Type B pancreatic cell (in vitro differentiated cells): ENCODE measurements around the gene DGLUCY. TPM values are rescaled to one million over a fixed set of nuclear protein-coding genes. Genes with fewer than 3 reads are reported as not detected.

ENCODE experiments used
- DNase-seq: peaks from one replicate; pipeline ENCODE4 v3.0.0; 2021; ENCODE audit warnings: mixed read lengths; ENCODE audit not compliant: unreplicated experiment; ENCODE audit errors: extremely low spot score
- H3K27ac Mint-ChIP-seq: 2 replicates; pipeline ENCODE4 v1.8.0; 2021; ENCODE audit warnings: mild to moderate bottlenecking, mixed read lengths
- H3K27me3 Mint-ChIP-seq: 2 replicates; pipeline ENCODE4 v1.8.0; 2021; ENCODE audit warnings: mixed read lengths
- H3K36me3 Mint-ChIP-seq: 2 replicates; pipeline ENCODE4 v1.8.0; 2021; ENCODE audit warnings: mixed read lengths
- H3K4me1 Mint-ChIP-seq: one replicate; pipeline ENCODE4 v1.8.0; 2021; ENCODE audit warnings: mixed read lengths; ENCODE audit not compliant: unreplicated experiment
- H3K4me3 Mint-ChIP-seq: 2 replicates; pipeline ENCODE4 v1.8.0; 2021; ENCODE audit warnings: mild to moderate bottlenecking, mixed read lengths
- H3K9me3 Mint-ChIP-seq: 2 replicates; pipeline ENCODE4 v1.8.0; 2021; ENCODE audit warnings: mixed read lengths
- CTCF ChIP-seq: fragments of 200-600 bp; sonication (generic); conservative IDR thresholded peaks from 2 replicates; pipeline ENCODE4 v1.5.0; 2021; ENCODE audit warnings: antibody characterized with exemption, mild to moderate bottlenecking
- long read RNA-seq: library from polyadenylated mRNA; unstranded; transcript quantifications from one replicate; pipeline ENCODE4 v2.0.0, GENCODE V29; 2020
- total RNA-seq: library from RNA; stranded (reverse); gene quantifications from 2 replicates; pipeline ENCODE4 v1.2.1, GENCODE V29; 2021; ENCODE audit warnings: low replicate concordance

DGLUCY gene
- 24.2 and 37.5 TPM in 2 replicates for total RNA-seq
- long read RNA-seq, transcript DGLUCY-204 (14 exons, 2,538 nt) = minor isoform, 6 of 72 reads
- long read RNA-seq, transcript DGLUCY-201 (14 exons, 2,967 nt) = major isoform, 7 of 72 reads
- long read RNA-seq, partial matches to known transcripts = 11 of 72 reads
- long read RNA-seq, other reads (novel, unspliced or antisense) = 46 of 72 reads

- no peak for DNase-seq
- Mint-ChIP-seq H3K9me3 (peaks cover 4% of the 10 kb centered on the region), H3K27me3 (no peaks in the 10 kb centered on the region), H3K4me1 (peaks cover 40% of the 10 kb centered on the region), H3K27ac (peak within 1 kb of the TSS; percentile 96), H3K4me3 (peak within 1 kb of the TSS; percentile 89), H3K36me3 (peaks cover 13% of the 10 kb centered on the region)
- no peak for TF ChIP-seq CTCF
Observed at GRCh38 chr14:91113829-91114078, at the start of gene DGLUCY. Gene DGLUCY (plus strand): TSS chr14:91114073. CDS start chr14:91160295, 46,222 bp downstream.

DNA sequence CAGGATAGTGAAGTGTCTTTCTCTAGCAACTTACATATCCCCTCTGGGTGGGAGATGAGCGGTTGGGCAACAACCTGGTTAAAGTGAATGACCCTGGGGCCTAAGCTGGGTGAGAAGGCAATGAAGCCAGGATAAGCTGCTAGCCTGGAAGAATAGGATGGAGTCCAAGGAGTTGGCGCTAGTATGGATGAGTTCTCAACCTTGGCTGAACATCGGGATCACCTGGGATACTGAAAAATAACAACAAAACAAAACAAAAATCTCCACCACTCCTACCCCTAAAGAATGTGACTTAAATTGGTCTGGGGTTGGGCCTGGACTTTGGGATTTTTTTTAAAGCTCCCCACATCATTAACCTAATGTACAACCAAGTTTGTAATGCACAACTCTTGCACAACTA lies 48.6 kb upstream of the DGLUCY start:
- H3K4me1 Mint-ChIP-seq = no peaks in the 10 kb centered on the region
- no peak overlapping the region for H3K27ac Mint-ChIP-seq
- H3K36me3 Mint-ChIP-seq = no peaks in the 10 kb centered on the region
- H3K9me3 Mint-ChIP-seq = no peaks in the 10 kb centered on the region
- no peaks in the 10 kb centered on the region for H3K27me3 Mint-ChIP-seq
- no peak overlapping the region for H3K4me3 Mint-ChIP-seq
- DNase-seq = no peak
- TF ChIP-seq CTCF = no peak

GRCh38 chr14:91067186-91067585 lies 46.7 kb upstream of the DGLUCY start:
- H3K4me3 Mint-ChIP-seq = no peak overlapping the region
- no peak overlapping the region for H3K27ac Mint-ChIP-seq
- H3K27me3 Mint-ChIP-seq = no peaks in the 10 kb centered on the region
- no peak for DNase-seq
- H3K4me1 Mint-ChIP-seq = no peaks in the 10 kb centered on the region
- TF ChIP-seq CTCF = no peak
- no peaks in the 10 kb centered on the region for H3K36me3 Mint-ChIP-seq
- no peaks in the 10 kb centered on the region for H3K9me3 Mint-ChIP-seq

DNA sequence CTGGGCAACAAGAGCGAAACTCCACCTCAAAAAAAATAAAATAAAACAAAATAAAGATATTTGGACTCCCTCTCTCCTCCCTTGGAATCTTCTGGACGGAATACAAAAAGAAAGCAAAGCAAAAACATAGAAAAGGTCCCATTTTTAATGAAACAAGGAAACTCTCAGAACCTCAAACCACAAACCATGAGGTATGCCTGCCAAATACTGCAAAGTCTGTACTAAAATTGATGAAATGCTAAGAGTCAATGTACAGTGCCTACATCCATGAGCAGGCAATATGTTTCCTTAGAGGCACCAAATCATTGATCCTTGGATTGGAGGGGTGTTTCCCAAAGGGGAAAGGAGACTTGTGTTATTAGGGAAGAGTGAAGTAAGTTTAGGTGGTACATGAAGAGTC lies 45.2 kb upstream of the DGLUCY start:
- Mint-ChIP-seq H3K27ac (no peak overlapping the region), H3K4me3 (no peak overlapping the region), H3K27me3 (no peaks in the 10 kb centered on the region), H3K36me3 (no peaks in the 10 kb centered on the region), H3K9me3 (no peaks in the 10 kb centered on the region), H3K4me1 (no peaks in the 10 kb centered on the region)
- TF ChIP-seq CTCF = no peak
- no peak for DNase-seq

GRCh38 chr14:91070572-91070971 lies 43.3 kb upstream of the DGLUCY start:
- H3K4me3 Mint-ChIP-seq = no peak overlapping the region
- no peaks in the 10 kb centered on the region for H3K9me3 Mint-ChIP-seq
- H3K36me3 Mint-ChIP-seq = no peaks in the 10 kb centered on the region
- no peak overlapping the region for H3K27ac Mint-ChIP-seq
- no peaks in the 10 kb centered on the region for H3K4me1 Mint-ChIP-seq
- H3K27me3 Mint-ChIP-seq = no peaks in the 10 kb centered on the region
- DNase-seq = no peak
- no peak for TF ChIP-seq CTCF

DNA sequence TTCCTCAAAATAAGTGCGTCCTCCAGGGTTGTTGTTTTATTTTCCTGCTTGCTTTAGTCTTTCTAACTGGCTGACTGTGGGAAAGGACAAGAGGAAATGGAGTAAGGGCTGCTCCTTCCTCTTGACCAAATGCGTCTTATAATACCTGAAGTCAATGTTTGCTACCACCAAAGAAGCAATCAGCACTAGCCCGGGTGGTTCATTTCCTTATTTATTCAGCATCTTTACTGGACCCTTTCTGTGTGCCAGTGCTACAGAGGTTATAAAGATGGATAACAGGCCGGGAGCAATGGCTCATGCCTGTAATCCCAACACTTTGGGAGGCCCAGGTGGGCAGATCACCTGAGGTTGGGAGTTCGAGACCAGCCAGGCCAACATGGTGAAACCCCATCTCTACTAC lies 38.3 kb upstream of the DGLUCY start:
- TF ChIP-seq CTCF = no peak
- no peak overlapping the region for H3K4me3 Mint-ChIP-seq
- no peaks in the 10 kb centered on the region for H3K9me3 Mint-ChIP-seq
- DNase-seq = no peak
- H3K27me3 Mint-ChIP-seq = no peaks in the 10 kb centered on the region
- H3K36me3 Mint-ChIP-seq = no peaks in the 10 kb centered on the region
- no peak overlapping the region for H3K27ac Mint-ChIP-seq
- no peaks in the 10 kb centered on the region for H3K4me1 Mint-ChIP-seq
